Measurements from ENCODE around the gene MGLL.

Gene MGLL

DNA sequence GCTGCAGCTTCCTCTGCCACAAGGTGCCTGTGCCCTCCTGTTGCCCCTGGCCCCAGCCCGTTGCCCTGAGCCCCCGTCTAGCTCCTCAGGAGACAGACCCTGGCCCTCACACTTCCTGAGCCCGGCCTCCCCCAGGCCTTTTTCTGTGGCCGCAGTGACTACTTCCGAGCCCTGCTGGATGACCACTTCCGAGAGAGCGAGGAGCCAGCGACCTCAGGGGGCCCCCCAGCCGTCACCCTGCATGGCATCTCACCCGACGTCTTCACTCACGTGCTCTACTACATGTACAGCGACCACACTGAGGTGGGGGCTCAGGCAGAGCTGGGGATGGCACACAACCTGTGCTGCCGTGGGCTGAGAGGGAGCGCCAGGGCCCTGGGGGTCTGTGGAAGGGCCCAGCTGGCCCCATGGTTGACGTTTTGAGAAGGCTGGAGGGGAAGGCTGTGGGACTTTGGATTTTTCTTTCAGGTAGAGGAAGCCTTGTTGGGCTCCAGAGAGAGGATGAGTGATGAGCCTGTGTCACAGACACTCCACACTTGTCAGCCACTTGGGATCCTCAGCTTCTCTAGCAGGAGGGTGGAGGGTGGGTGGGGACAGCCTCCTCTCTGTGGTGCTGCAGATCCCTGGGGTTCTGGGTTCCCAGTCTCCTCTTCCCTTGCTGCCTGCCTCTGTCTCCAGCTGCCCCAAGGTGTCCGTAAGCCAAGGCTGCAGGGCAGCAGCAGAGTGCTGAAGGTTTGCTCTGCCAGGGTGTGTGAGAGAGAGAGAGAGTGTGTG, 144.6 kb downstream of the MGLL start:
- Histone ChIP-seq H3K18ac (ENCODE audit: low read length) (no peak overlapping the region), H3K4me1 (ENCODE audit: control insufficient read depth, low read depth, low read length) (no peaks in the 10 kb centered on the region), H3K27me3 (ENCODE audit: insufficient read depth, low read length, poor library complexity) (no peaks in the 10 kb centered on the region), H3K36me3 (ENCODE audit: control insufficient read depth, insufficient read depth, low read length) (no peaks in the 10 kb centered on the region), H3K27ac (ENCODE audit: low read depth, low read length) (no peak overlapping the region), H3K4ac (ENCODE audit: low read depth, low read length) (no peak overlapping the region), H3K23ac (ENCODE audit: low read length) (no peak overlapping the region), H4K8ac (ENCODE audit: low read depth, low read length) (no peak overlapping the region), H2BK120ac (ENCODE audit: low read depth, low read length) (no peak overlapping the region), H3K56ac (ENCODE audit: low read length) (no peak overlapping the region), H3K4me2 (ENCODE audit: low read length) (no peak overlapping the region), H3K79me2 (ENCODE audit: control insufficient read depth, insufficient read depth, low read length) (no peaks in the 10 kb centered on the region), H4K5ac (ENCODE audit: low read length) (no peak overlapping the region), H2BK5ac (ENCODE audit: low read length) (no peak overlapping the region), H3K4me3 (ENCODE audit: low read length) (no peak overlapping the region), H3K79me1 (ENCODE audit: low read length) (no peaks in the 10 kb centered on the region), H2BK15ac (replicated peaks; ENCODE audit: low read depth) (no peak overlapping the region), H2AK5ac (ENCODE audit: low read length) (no peak overlapping the region), H3K9ac (ENCODE audit: low read length) (no peak overlapping the region)
- WGBS (ENCODE audit: extremely low coverage, insufficient coverage, low lambda C conversion rate): no CpG with 5 or more reads among the region's 17 CpGs
- DNase-seq: no peak

DNA sequence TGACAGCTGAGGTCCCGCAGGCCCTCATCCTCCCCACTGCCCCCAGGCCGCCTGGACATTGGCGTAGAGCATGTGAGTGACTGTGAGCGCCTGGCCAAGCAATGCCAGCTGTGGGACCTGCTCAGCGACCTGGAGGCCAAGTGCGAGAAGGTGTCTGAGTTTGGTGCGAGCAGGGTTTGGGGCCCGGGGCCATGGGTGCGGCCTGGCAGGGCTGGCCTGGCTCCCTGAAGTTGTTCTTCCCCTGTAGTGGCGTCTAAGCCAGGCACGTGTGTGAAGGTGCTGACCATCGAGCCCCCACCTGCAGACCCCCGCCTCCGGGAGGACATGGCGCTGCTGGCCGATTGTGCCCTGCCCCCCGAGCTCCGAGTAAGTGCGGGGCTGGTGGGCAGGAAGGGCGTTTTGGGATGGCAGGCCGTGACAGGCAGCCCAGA, 145.4 kb downstream of the MGLL start:
- H2BK5ac ChIP-seq (ENCODE audit: low read length): no peak overlapping the region
- H2BK120ac ChIP-seq (ENCODE audit: low read depth, low read length): no peak overlapping the region
- H2AK5ac ChIP-seq (ENCODE audit: low read length): no peak overlapping the region
- no peak overlapping the region for H4K8ac ChIP-seq (ENCODE audit: low read depth, low read length)
- H3K18ac ChIP-seq (ENCODE audit: low read length): no peak overlapping the region
- H3K4me3 ChIP-seq (ENCODE audit: low read length): no peak overlapping the region
- H3K36me3 ChIP-seq (ENCODE audit: control insufficient read depth, insufficient read depth, low read length): no peaks in the 10 kb centered on the region
- no peak overlapping the region for H3K9ac ChIP-seq (ENCODE audit: low read length)
- H3K4me2 ChIP-seq (ENCODE audit: low read length): no peak overlapping the region
- H3K79me1 ChIP-seq (ENCODE audit: low read length): no peaks in the 10 kb centered on the region
- DNase-seq: no peak
- H3K27ac ChIP-seq (ENCODE audit: low read depth, low read length): no peak overlapping the region
- no peaks in the 10 kb centered on the region for H3K79me2 ChIP-seq (ENCODE audit: control insufficient read depth, insufficient read depth, low read length)
- H3K23ac ChIP-seq (ENCODE audit: low read length): no peak overlapping the region
- no peak overlapping the region for H3K4ac ChIP-seq (ENCODE audit: low read depth, low read length)
- H3K56ac ChIP-seq (ENCODE audit: low read length): no peak overlapping the region
- WGBS (ENCODE audit: extremely low coverage, insufficient coverage, low lambda C conversion rate): no CpG with 5 or more reads among the region's 21 CpGs
- no peaks in the 10 kb centered on the region for H3K4me1 ChIP-seq (ENCODE audit: control insufficient read depth, low read depth, low read length)
- H2BK15ac ChIP-seq (replicated peaks; ENCODE audit: low read depth): no peak overlapping the region
- H3K27me3 ChIP-seq (ENCODE audit: insufficient read depth, low read length, poor library complexity): no peaks in the 10 kb centered on the region
- H4K5ac ChIP-seq (ENCODE audit: low read length): no peak overlapping the region

DNA sequence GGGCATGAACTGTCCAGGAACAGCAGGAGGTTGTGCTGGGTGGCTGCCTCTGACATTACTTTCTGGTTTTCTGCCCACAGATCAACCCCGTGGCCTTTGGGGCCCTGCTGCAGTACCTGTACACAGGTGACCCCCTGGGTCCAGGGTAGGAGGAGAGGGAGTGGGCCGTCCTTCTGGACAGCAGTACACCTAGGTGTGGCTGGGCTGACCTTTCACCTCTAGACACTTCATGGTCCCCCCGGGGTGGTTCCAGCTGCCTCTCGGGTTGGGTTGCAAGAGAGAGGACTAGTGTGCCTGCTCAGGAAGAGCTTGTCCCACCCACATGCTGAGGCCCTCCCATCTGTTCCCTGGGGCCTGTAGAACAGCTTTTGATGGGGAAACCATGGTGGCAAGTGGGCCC, 145.9 kb downstream of the MGLL start:
- H3K4me2 ChIP-seq (ENCODE audit: low read length): no peak overlapping the region
- H3K4me1 ChIP-seq (ENCODE audit: control insufficient read depth, low read depth, low read length): no peaks in the 10 kb centered on the region
- H3K27ac ChIP-seq (ENCODE audit: low read depth, low read length): no peak overlapping the region
- H3K56ac ChIP-seq (ENCODE audit: low read length): no peak overlapping the region
- WGBS (ENCODE audit: extremely low coverage, insufficient coverage, low lambda C conversion rate): no CpG with 5 or more reads among the region's 4 CpGs
- no peak overlapping the region for H4K5ac ChIP-seq (ENCODE audit: low read length)
- H3K9ac ChIP-seq (ENCODE audit: low read length): no peak overlapping the region
- no peaks in the 10 kb centered on the region for H3K79me1 ChIP-seq (ENCODE audit: low read length)
- H3K79me2 ChIP-seq (ENCODE audit: control insufficient read depth, insufficient read depth, low read length): no peaks in the 10 kb centered on the region
- H3K4me3 ChIP-seq (ENCODE audit: low read length): no peak overlapping the region
- no peak overlapping the region for H2BK5ac ChIP-seq (ENCODE audit: low read length)
- no peak overlapping the region for H2BK15ac ChIP-seq (replicated peaks; ENCODE audit: low read depth)
- H3K18ac ChIP-seq (ENCODE audit: low read length): no peak overlapping the region
- no peak overlapping the region for H3K4ac ChIP-seq (ENCODE audit: low read depth, low read length)
- H3K23ac ChIP-seq (ENCODE audit: low read length): no peak overlapping the region
- no peak for DNase-seq
- no peak overlapping the region for H2AK5ac ChIP-seq (ENCODE audit: low read length)
- H4K8ac ChIP-seq (ENCODE audit: low read depth, low read length): no peak overlapping the region
- no peaks in the 10 kb centered on the region for H3K27me3 ChIP-seq (ENCODE audit: insufficient read depth, low read length, poor library complexity)
- no peaks in the 10 kb centered on the region for H3K36me3 ChIP-seq (ENCODE audit: control insufficient read depth, insufficient read depth, low read length)
- no peak overlapping the region for H2BK120ac ChIP-seq (ENCODE audit: low read depth, low read length)

DNA sequence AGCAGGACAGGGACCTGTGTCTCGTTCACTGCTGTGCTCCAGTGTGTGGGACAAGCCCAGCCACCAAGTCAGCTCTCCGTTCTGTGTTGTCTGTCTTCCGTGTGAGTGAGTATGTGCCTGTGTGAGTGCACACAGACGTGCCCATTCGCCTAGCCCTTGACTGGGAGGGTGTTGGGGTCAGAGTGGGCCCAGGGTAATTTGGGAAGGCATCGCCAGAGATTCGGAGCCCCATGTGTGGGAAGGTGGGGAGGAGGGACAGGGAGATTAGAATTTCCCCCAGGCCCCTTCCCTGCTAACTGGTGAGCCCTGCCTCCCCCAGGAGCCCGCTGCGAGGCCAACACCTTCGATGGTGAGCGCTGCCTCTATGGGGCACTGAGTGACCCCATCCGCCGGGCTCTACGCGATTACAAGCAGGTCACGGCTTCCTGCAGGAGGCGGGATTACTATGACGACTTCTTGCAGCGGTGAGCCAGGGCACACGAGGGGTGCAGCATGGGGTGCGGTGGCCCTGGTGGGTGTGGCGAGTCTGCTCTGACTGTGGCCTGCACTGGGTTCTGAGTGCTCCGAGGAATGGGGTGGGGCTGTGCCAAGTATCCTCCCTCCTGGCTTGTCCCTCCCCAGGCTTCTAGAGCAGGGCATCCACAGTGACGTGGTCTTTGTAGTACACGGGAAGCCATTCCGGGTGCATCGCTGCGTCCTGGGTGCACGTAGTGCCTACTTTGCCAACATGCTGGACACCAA, 146.5 kb downstream of the MGLL start:
- no peak overlapping the region for H2BK120ac ChIP-seq (ENCODE audit: low read depth, low read length)
- no peak overlapping the region for H3K4me3 ChIP-seq (ENCODE audit: low read length)
- H4K8ac ChIP-seq (ENCODE audit: low read depth, low read length): no peak overlapping the region
- H3K18ac ChIP-seq (ENCODE audit: low read length): no peak overlapping the region
- H3K79me1 ChIP-seq (ENCODE audit: low read length): no peaks in the 10 kb centered on the region
- H3K4me1 ChIP-seq (ENCODE audit: control insufficient read depth, low read depth, low read length): no peaks in the 10 kb centered on the region
- no peak overlapping the region for H2BK15ac ChIP-seq (replicated peaks; ENCODE audit: low read depth)
- H3K27ac ChIP-seq (ENCODE audit: low read depth, low read length): no peak overlapping the region
- H2BK5ac ChIP-seq (ENCODE audit: low read length): no peak overlapping the region
- no peak for DNase-seq
- no peak overlapping the region for H3K56ac ChIP-seq (ENCODE audit: low read length)
- H3K4me2 ChIP-seq (ENCODE audit: low read length): no peak overlapping the region
- no peaks in the 10 kb centered on the region for H3K79me2 ChIP-seq (ENCODE audit: control insufficient read depth, insufficient read depth, low read length)
- H3K23ac ChIP-seq (ENCODE audit: low read length): no peak overlapping the region
- H3K36me3 ChIP-seq (ENCODE audit: control insufficient read depth, insufficient read depth, low read length): no peaks in the 10 kb centered on the region
- WGBS (ENCODE audit: extremely low coverage, insufficient coverage, low lambda C conversion rate): no CpG with 5 or more reads among the region's 29 CpGs
- no peak overlapping the region for H3K9ac ChIP-seq (ENCODE audit: low read length)
- H2AK5ac ChIP-seq (ENCODE audit: low read length): no peak overlapping the region
- H3K4ac ChIP-seq (ENCODE audit: low read depth, low read length): no peak overlapping the region
- no peaks in the 10 kb centered on the region for H3K27me3 ChIP-seq (ENCODE audit: insufficient read depth, low read length, poor library complexity)
- no peak overlapping the region for H4K5ac ChIP-seq (ENCODE audit: low read length)

DNA sequence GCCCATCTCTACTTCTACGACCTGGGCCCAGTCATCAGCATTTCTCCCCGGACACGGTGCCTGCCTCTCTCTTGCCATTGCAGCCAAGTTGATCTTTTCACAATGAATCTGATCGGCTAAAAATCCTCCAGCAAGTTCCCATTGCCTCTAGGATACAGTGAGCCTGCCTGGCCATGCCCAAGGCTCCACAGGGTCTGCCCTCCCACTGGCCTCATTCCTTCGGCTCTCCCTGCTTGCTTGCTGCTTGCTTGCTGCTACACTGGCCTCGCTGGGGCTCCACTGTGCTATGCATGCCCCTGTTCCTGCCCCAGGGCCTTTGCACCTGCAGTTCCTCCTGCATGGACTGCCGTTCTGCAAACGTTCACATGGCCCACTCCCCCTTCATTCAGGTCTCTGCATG, 147.5 kb downstream of the MGLL start:
- no peaks in the 10 kb centered on the region for H3K79me1 ChIP-seq (ENCODE audit: low read length)
- no peak overlapping the region for H3K4me3 ChIP-seq (ENCODE audit: low read length)
- no peak overlapping the region for H3K27ac ChIP-seq (ENCODE audit: low read depth, low read length)
- H3K4me1 ChIP-seq (ENCODE audit: control insufficient read depth, low read depth, low read length): no peaks in the 10 kb centered on the region
- no peaks in the 10 kb centered on the region for H3K79me2 ChIP-seq (ENCODE audit: control insufficient read depth, insufficient read depth, low read length)
- H3K4me2 ChIP-seq (ENCODE audit: low read length): no peak overlapping the region
- no peaks in the 10 kb centered on the region for H3K27me3 ChIP-seq (ENCODE audit: insufficient read depth, low read length, poor library complexity)
- H3K18ac ChIP-seq (ENCODE audit: low read length): no peak overlapping the region
- H4K5ac ChIP-seq (ENCODE audit: low read length): no peak overlapping the region
- H3K56ac ChIP-seq (ENCODE audit: low read length): no peak overlapping the region
- H3K23ac ChIP-seq (ENCODE audit: low read length): no peak overlapping the region
- no peak for DNase-seq
- H3K36me3 ChIP-seq (ENCODE audit: control insufficient read depth, insufficient read depth, low read length): no peaks in the 10 kb centered on the region
- H2AK5ac ChIP-seq (ENCODE audit: low read length): no peak overlapping the region
- H2BK15ac ChIP-seq (replicated peaks; ENCODE audit: low read depth): no peak overlapping the region
- H4K8ac ChIP-seq (ENCODE audit: low read depth, low read length): no peak overlapping the region
- no peak overlapping the region for H2BK5ac ChIP-seq (ENCODE audit: low read length)
- no peak overlapping the region for H3K4ac ChIP-seq (ENCODE audit: low read depth, low read length)
- no peak overlapping the region for H2BK120ac ChIP-seq (ENCODE audit: low read depth, low read length)
- H3K9ac ChIP-seq (ENCODE audit: low read length): no peak overlapping the region
- no CpG with 5 or more reads among the region's 8 CpGs for WGBS (ENCODE audit: extremely low coverage, insufficient coverage, low lambda C conversion rate)

Data from mesendoderm (in vitro differentiated cells).